ENCODE measurements around the gene P2RY13. TPM values are rescaled to one million over a fixed set of nuclear protein-coding genes. Genes with fewer than 3 reads are reported as not detected.

P2RY13 gene
- total RNA-seq, 1 experiment from 2014 or later: not detected

DNA sequence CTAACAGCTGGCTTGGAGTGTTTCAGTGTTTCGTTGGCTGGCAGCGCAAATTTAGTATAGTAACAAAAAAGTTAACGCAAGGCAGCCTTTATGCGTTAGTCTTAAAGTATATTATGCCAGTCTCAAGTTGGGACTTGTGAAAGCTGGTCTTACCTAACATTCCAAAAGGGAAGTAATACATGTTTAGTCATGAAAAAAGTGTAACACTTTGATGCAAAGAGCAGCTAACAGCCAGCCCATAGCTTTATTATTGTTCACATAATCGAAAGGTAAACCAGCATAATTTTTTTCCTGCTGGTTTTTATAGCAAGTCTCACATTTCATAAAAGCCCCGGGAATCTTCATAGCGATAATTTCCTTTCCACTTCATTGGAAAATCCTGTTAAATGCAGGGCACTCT lies 10.4 kb downstream of the P2RY13 start:
- H3K4me3 Mint-ChIP-seq: no peak overlapping the region
- no peak for DNase-seq (ENCODE audit: low spot score)
- H3K4me1 Mint-ChIP-seq: peaks cover 38% of the 10 kb centered on the region
- no peaks in the 10 kb centered on the region for H3K36me3 Mint-ChIP-seq
- ChIA-PET CTCF (interaction anchor here (0.9 to 1.2 kb wide), 2 partner anchors 9 to 518 kb away, joined by 3 to 5 read pairs; no protein-coding TSS in a partner anchor), POLR2A (no interaction called here)
- ATAC-seq: no peak
- H3K27ac Mint-ChIP-seq: no peak overlapping the region
- no peaks in the 10 kb centered on the region for H3K27me3 Mint-ChIP-seq (ENCODE audit: low read depth)
- no peaks in the 10 kb centered on the region; the same call in 1 of the 2 replicates for H3K9me3 Mint-ChIP-seq
- TF ChIP-seq NR1H2 (CRISPR knock-in tag; IDR thresholded peaks at IDR 0.05) (no peak), SMAD4 (CRISPR knock-in tag; IDR thresholded peaks at IDR 0.05) (no peak), MXD4 (CRISPR knock-in tag; IDR thresholded peaks at IDR 0.05; ENCODE audit: borderline replicate concordance) (no peak), ZNF232 (CRISPR knock-in tag; IDR thresholded peaks at IDR 0.05) (no peak), ZBTB21 (CRISPR knock-in tag; IDR thresholded peaks at IDR 0.05; ENCODE audit: borderline replicate concordance) (no peak), NFATC4 (CRISPR knock-in tag; IDR thresholded peaks at IDR 0.05) (no peak), NFYB (CRISPR knock-in tag; conservative IDR thresholded peaks at IDR 0.05; ENCODE audit: low read depth) (no peak), SMAD3 (CRISPR knock-in tag; IDR thresholded peaks at IDR 0.05; ENCODE audit: borderline replicate concordance) (no peak)
- TF ChIP-seq, protein P1, sequence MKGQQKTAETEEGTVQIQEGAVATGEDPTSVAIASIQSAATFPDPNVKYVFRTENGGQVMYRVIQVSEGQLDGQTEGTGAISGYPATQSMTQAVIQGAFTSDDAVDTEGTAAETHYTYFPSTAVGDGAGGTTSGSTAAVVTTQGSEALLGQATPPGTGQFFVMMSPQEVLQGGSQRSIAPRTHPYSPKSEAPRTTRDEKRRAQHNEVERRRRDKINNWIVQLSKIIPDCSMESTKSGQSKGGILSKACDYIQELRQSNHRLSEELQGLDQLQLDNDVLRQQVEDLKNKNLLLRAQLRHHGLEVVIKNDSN (CRISPR knock-in tag; IDR thresholded peaks at IDR 0.05): no peak
- TF ChIP-seq, protein P2, sequence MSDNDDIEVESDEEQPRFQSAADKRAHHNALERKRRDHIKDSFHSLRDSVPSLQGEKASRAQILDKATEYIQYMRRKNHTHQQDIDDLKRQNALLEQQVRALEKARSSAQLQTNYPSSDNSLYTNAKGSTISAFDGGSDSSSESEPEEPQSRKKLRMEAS (CRISPR knock-in tag; IDR thresholded peaks at IDR 0.05): no peak

DNA sequence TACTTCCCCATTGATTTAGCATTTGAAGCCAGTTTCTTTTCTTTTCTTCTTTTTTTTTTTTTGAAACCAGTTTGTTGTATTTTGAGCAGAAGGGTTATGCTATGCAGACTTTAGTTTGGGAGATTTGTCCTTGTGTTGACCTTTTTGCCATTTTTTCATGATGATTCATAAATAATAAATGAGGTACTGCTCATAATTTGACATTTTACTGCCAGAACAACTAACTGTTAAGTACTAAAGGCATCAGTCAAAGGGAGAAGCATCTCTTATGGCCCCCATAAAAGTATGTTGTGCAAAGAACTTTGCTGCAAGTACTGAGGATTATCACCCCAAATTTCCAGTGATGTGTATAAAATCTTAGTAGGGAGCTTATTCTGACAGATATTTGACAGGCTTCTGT lies 11.0 kb downstream of the P2RY13 start:
- no peak for ATAC-seq
- CTCF ChIA-PET: interaction anchor here (0.9 to 1.2 kb wide), 2 partner anchors 10 to 519 kb away, joined by 3 to 5 read pairs; no protein-coding TSS in a partner anchor
- H3K27ac Mint-ChIP-seq: peak overlapping the region; percentile 61; the same call in 1 of the 2 replicates

More for the DNA sequence above, 11.0 kb downstream of the P2RY13 start:
- Mint-ChIP-seq H3K27me3 (ENCODE audit: low read depth) (no peaks in the 10 kb centered on the region), H3K9me3 (no peaks in the 10 kb centered on the region; the same call in 1 of the 2 replicates), H3K4me3 (no peak overlapping the region; the same call in 1 of the 2 replicates), H3K4me1 (peaks cover 40% of the 10 kb centered on the region), H3K36me3 (no peaks in the 10 kb centered on the region)
- POLR2A ChIA-PET: no interaction called here
- TF ChIP-seq GTF2I (CRISPR knock-in tag; conservative IDR thresholded peaks at IDR 0.05) (no peak), MYBL2 (CRISPR knock-in tag; IDR thresholded peaks at IDR 0.05) (no peak), ETV6 (CRISPR knock-in tag; IDR thresholded peaks at IDR 0.05) (no peak), TEAD1 (CRISPR knock-in tag; IDR thresholded peaks at IDR 0.05) (no peak), IRF2 (CRISPR knock-in tag; IDR thresholded peaks at IDR 0.05; ENCODE audit: borderline replicate concordance, low read depth) (no peak), TEAD4 (CRISPR knock-in tag; IDR thresholded peaks at IDR 0.05) (no peak), ZNF263 (CRISPR knock-in tag; IDR thresholded peaks at IDR 0.05; ENCODE audit: low read depth) (no peak), FOXP1 (CRISPR knock-in tag; IDR thresholded peaks at IDR 0.05; ENCODE audit: borderline replicate concordance) (no peak), NFYB (CRISPR knock-in tag; conservative IDR thresholded peaks at IDR 0.05; ENCODE audit: low read depth) (no peak), ATF1 (CRISPR knock-in tag; IDR thresholded peaks at IDR 0.05) (no peak), GRHL2 (CRISPR knock-in tag; IDR thresholded peaks at IDR 0.05; ENCODE audit: insufficient replicate concordance, severe bottlenecking) (no peak), ZNF423 (CRISPR knock-in tag; IDR thresholded peaks at IDR 0.05) (no peak), RELA (CRISPR knock-in tag; IDR thresholded peaks at IDR 0.05; ENCODE audit: borderline replicate concordance) (no peak)
- TF ChIP-seq, protein P3, sequence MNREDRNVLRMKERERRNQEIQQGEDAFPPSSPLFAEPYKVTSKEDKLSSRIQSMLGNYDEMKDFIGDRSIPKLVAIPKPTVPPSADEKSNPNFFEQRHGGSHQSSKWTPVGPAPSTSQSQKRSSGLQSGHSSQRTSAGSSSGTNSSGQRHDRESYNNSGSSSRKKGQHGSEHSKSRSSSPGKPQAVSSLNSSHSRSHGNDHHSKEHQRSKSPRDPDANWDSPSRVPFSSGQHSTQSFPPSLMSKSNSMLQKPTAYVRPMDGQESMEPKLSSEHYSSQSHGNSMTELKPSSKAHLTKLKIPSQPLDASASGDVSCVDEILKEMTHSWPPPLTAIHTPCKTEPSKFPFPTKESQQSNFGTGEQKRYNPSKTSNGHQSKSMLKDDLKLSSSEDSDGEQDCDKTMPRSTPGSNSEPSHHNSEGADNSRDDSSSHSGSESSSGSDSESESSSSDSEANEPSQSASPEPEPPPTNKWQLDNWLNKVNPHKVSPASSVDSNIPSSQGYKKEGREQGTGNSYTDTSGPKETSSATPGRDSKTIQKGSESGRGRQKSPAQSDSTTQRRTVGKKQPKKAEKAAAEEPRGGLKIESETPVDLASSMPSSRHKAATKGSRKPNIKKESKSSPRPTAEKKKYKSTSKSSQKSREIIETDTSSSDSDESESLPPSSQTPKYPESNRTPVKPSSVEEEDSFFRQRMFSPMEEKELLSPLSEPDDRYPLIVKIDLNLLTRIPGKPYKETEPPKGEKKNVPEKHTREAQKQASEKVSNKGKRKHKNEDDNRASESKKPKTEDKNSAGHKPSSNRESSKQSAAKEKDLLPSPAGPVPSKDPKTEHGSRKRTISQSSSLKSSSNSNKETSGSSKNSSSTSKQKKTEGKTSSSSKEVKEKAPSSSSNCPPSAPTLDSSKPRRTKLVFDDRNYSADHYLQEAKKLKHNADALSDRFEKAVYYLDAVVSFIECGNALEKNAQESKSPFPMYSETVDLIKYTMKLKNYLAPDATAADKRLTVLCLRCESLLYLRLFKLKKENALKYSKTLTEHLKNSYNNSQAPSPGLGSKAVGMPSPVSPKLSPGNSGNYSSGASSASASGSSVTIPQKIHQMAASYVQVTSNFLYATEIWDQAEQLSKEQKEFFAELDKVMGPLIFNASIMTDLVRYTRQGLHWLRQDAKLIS (CRISPR knock-in tag; IDR thresholded peaks at IDR 0.05; ENCODE audit: borderline replicate concordance): no peak
- TF ChIP-seq, protein P1 (CRISPR knock-in tag; IDR thresholded peaks at IDR 0.05): no peak
- TF ChIP-seq, protein P4, sequence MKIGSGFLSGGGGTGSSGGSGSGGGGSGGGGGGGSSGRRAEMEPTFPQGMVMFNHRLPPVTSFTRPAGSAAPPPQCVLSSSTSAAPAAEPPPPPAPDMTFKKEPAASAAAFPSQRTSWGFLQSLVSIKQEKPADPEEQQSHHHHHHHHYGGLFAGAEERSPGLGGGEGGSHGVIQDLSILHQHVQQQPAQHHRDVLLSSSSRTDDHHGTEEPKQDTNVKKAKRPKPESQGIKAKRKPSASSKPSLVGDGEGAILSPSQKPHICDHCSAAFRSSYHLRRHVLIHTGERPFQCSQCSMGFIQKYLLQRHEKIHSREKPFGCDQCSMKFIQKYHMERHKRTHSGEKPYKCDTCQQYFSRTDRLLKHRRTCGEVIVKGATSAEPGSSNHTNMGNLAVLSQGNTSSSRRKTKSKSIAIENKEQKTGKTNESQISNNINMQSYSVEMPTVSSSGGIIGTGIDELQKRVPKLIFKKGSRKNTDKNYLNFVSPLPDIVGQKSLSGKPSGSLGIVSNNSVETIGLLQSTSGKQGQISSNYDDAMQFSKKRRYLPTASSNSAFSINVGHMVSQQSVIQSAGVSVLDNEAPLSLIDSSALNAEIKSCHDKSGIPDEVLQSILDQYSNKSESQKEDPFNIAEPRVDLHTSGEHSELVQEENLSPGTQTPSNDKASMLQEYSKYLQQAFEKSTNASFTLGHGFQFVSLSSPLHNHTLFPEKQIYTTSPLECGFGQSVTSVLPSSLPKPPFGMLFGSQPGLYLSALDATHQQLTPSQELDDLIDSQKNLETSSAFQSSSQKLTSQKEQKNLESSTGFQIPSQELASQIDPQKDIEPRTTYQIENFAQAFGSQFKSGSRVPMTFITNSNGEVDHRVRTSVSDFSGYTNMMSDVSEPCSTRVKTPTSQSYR (CRISPR knock-in tag; IDR thresholded peaks at IDR 0.05): no peak
- TF ChIP-seq, protein P5, sequence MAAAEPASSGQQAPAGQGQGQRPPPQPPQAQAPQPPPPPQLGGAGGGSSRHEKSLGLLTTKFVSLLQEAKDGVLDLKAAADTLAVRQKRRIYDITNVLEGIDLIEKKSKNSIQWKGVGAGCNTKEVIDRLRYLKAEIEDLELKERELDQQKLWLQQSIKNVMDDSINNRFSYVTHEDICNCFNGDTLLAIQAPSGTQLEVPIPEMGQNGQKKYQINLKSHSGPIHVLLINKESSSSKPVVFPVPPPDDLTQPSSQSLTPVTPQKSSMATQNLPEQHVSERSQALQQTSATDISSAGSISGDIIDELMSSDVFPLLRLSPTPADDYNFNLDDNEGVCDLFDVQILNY (CRISPR knock-in tag; IDR thresholded peaks at IDR 0.05): no peak
- TF ChIP-seq, protein P6, sequence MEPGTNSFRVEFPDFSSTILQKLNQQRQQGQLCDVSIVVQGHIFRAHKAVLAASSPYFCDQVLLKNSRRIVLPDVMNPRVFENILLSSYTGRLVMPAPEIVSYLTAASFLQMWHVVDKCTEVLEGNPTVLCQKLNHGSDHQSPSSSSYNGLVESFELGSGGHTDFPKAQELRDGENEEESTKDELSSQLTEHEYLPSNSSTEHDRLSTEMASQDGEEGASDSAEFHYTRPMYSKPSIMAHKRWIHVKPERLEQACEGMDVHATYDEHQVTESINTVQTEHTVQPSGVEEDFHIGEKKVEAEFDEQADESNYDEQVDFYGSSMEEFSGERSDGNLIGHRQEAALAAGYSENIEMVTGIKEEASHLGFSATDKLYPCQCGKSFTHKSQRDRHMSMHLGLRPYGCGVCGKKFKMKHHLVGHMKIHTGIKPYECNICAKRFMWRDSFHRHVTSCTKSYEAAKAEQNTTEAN (CRISPR knock-in tag; IDR thresholded peaks at IDR 0.05): no peak
- no peak for DNase-seq (ENCODE audit: low spot score)
